Type B pancreatic cell (in vitro differentiated cells): ENCODE measurements around the gene TMEM158. TPM values are rescaled to one million over a fixed set of nuclear protein-coding genes. Genes with fewer than 3 reads are reported as not detected.

Source experiments
- DNase-seq: peaks from one replicate; pipeline ENCODE4 v3.0.0; 2021; ENCODE audit warnings: mixed read lengths; ENCODE audit not compliant: unreplicated experiment; ENCODE audit errors: extremely low spot score
- H3K27ac Mint-ChIP-seq: 2 replicates; pipeline ENCODE4 v1.8.0; 2021; ENCODE audit warnings: mild to moderate bottlenecking, mixed read lengths
- H3K27me3 Mint-ChIP-seq: 2 replicates; pipeline ENCODE4 v1.8.0; 2021; ENCODE audit warnings: mixed read lengths
- H3K36me3 Mint-ChIP-seq: 2 replicates; pipeline ENCODE4 v1.8.0; 2021; ENCODE audit warnings: mixed read lengths
- H3K4me1 Mint-ChIP-seq: one replicate; pipeline ENCODE4 v1.8.0; 2021; ENCODE audit warnings: mixed read lengths; ENCODE audit not compliant: unreplicated experiment
- H3K4me3 Mint-ChIP-seq: 2 replicates; pipeline ENCODE4 v1.8.0; 2021; ENCODE audit warnings: mild to moderate bottlenecking, mixed read lengths
- H3K9me3 Mint-ChIP-seq: 2 replicates; pipeline ENCODE4 v1.8.0; 2021; ENCODE audit warnings: mixed read lengths
- CTCF ChIP-seq: fragments of 200-600 bp; sonication (generic); conservative IDR thresholded peaks from 2 replicates; pipeline ENCODE4 v1.5.0; 2021; ENCODE audit warnings: antibody characterized with exemption, mild to moderate bottlenecking
- total RNA-seq: library from RNA; stranded (reverse); gene quantifications from 2 replicates; pipeline ENCODE4 v1.2.1, GENCODE V29; 2021; ENCODE audit warnings: low replicate concordance

TMEM158 gene
- total RNA-seq, 1 donor from 2014 or later = 8.9 TPM

GRCh38 chr3:45198264-45199260 lies 27.5 kb downstream of the TMEM158 start:
- peaks cover 11% of the 10 kb centered on the region for H3K27me3 Mint-ChIP-seq
- no peaks in the 10 kb centered on the region for H3K9me3 Mint-ChIP-seq
- no peak overlapping the region for H3K27ac Mint-ChIP-seq
- TF ChIP-seq CTCF = no peak
- no peak for DNase-seq
- peaks cover 5% of the 10 kb centered on the region for H3K4me1 Mint-ChIP-seq
- H3K4me3 Mint-ChIP-seq = no peak overlapping the region
- H3K36me3 Mint-ChIP-seq = no peaks in the 10 kb centered on the region

- DNase-seq = no peak
- H3K4me3 Mint-ChIP-seq = no peak overlapping the region
- peaks cover 11% of the 10 kb centered on the region for H3K27me3 Mint-ChIP-seq
- H3K27ac Mint-ChIP-seq = no peak overlapping the region
- H3K4me1 Mint-ChIP-seq = peaks cover 3% of the 10 kb centered on the region
- no peaks in the 10 kb centered on the region for H3K36me3 Mint-ChIP-seq
- TF ChIP-seq CTCF = no peak
- no peaks in the 10 kb centered on the region for H3K9me3 Mint-ChIP-seq
Observed at GRCh38 chr3:45194791-45195190, 31.3 kb downstream of the TMEM158 start.

- Mint-ChIP-seq H3K36me3 (no peaks in the 10 kb centered on the region), H3K9me3 (no peaks in the 10 kb centered on the region), H3K27ac (no peak overlapping the region), H3K4me1 (peaks cover 7% of the 10 kb centered on the region), H3K27me3 (peaks cover 7% of the 10 kb centered on the region), H3K4me3 (no peak overlapping the region)
- no peak for DNase-seq
- TF ChIP-seq CTCF = no peak
Observed at GRCh38 chr3:45191924-45192417, 34.1 kb downstream of the TMEM158 start.

GRCh38 chr3:45191424-45191823 lies 34.7 kb downstream of the TMEM158 start:
- no peaks in the 10 kb centered on the region for H3K9me3 Mint-ChIP-seq
- H3K4me1 Mint-ChIP-seq = peaks cover 11% of the 10 kb centered on the region
- no peak for DNase-seq
- TF ChIP-seq CTCF = no peak
- no peak overlapping the region for H3K27ac Mint-ChIP-seq
- no peaks in the 10 kb centered on the region for H3K36me3 Mint-ChIP-seq
- H3K27me3 Mint-ChIP-seq = peaks cover 1% of the 10 kb centered on the region
- no peak overlapping the region for H3K4me3 Mint-ChIP-seq

GRCh38 chr3:45188719-45189659 lies 37.1 kb downstream of the TMEM158 start:
- Mint-ChIP-seq H3K4me1 (peaks cover 27% of the 10 kb centered on the region), H3K36me3 (no peaks in the 10 kb centered on the region), H3K4me3 (no peak overlapping the region), H3K9me3 (no peaks in the 10 kb centered on the region), H3K27ac (peak overlapping the region; percentile 33), H3K27me3 (no peaks in the 10 kb centered on the region)
- DNase-seq = no peak
- no peak for TF ChIP-seq CTCF
